G401 (cell line): ENCODE measurements around the gene AKAP13. TPM values are rescaled to one million over a fixed set of nuclear protein-coding genes. Genes with fewer than 3 reads are reported as not detected.
"Not testable (repeated sequence)": the region's sequence is repeated elsewhere in the genome, so short reads cannot be mapped to it uniquely, and the experiment has no call there.

Source experiments
- DNase-seq: peaks from one replicate; pipeline ENCODE4 v3.0.0-alpha.2; 2015; ENCODE audit warnings: low spot score
- in situ Hi-C: cut with HindIII; loops from 2 replicates; pipeline ENCODE4 v1.10.0; 2016; ENCODE audit warnings: low sequenced_read_pairs, mixed read lengths
- total RNA-seq: library from RNA; depleted of rRNA; stranded (reverse); fragments of >200 nt; shearing (Covaris generic); gene quantifications from 2 replicates; pipeline ENCODE4 v1.2.3, GENCODE V29; 2014; rRNA removed

Gene AKAP13, protein sequence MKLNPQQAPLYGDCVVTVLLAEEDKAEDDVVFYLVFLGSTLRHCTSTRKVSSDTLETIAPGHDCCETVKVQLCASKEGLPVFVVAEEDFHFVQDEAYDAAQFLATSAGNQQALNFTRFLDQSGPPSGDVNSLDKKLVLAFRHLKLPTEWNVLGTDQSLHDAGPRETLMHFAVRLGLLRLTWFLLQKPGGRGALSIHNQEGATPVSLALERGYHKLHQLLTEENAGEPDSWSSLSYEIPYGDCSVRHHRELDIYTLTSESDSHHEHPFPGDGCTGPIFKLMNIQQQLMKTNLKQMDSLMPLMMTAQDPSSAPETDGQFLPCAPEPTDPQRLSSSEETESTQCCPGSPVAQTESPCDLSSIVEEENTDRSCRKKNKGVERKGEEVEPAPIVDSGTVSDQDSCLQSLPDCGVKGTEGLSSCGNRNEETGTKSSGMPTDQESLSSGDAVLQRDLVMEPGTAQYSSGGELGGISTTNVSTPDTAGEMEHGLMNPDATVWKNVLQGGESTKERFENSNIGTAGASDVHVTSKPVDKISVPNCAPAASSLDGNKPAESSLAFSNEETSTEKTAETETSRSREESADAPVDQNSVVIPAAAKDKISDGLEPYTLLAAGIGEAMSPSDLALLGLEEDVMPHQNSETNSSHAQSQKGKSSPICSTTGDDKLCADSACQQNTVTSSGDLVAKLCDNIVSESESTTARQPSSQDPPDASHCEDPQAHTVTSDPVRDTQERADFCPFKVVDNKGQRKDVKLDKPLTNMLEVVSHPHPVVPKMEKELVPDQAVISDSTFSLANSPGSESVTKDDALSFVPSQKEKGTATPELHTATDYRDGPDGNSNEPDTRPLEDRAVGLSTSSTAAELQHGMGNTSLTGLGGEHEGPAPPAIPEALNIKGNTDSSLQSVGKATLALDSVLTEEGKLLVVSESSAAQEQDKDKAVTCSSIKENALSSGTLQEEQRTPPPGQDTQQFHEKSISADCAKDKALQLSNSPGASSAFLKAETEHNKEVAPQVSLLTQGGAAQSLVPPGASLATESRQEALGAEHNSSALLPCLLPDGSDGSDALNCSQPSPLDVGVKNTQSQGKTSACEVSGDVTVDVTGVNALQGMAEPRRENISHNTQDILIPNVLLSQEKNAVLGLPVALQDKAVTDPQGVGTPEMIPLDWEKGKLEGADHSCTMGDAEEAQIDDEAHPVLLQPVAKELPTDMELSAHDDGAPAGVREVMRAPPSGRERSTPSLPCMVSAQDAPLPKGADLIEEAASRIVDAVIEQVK (N-terminal part only)
- total RNA-seq, result 28.9 and 39.2 TPM in 2 replicates

DNA sequence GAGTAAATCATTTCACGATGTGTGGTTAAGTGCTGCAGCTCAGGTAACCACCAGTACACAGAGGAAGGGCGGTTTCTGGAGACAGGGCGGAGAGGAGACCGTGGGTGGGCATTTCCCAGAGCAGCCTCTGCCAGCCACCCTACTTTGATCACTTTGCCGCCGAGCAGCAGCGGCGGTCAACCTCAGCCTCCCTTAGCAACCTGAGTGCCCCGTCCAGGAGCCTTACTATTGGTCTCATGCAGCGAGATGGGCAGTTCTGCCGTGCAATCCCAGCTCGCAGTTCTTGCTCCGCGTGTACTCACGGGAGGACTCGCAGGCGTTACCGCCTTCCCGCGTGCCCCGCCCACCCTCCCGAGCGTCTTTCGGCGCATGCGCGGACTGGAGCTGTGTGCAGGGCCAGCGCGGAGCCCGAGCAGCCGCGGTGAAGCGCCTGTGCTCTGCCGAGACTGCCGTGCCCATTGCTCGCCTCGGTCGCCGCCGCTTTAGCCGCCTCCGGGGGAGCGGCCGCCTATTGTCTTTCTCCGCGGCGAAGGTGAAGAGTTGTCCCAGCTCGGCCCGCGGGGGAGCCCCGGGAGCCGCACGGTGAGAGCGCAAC is at the start of gene AKAP13:
Gene AKAP13 (plus strand): TSS at position 387 of the 595 bp plus-strand sequence. CDS start 105,118 bp downstream, outside the sequence.
- in situ Hi-C loops, result no loop called here
- peak; percentile 81 for DNase-seq

DNA sequence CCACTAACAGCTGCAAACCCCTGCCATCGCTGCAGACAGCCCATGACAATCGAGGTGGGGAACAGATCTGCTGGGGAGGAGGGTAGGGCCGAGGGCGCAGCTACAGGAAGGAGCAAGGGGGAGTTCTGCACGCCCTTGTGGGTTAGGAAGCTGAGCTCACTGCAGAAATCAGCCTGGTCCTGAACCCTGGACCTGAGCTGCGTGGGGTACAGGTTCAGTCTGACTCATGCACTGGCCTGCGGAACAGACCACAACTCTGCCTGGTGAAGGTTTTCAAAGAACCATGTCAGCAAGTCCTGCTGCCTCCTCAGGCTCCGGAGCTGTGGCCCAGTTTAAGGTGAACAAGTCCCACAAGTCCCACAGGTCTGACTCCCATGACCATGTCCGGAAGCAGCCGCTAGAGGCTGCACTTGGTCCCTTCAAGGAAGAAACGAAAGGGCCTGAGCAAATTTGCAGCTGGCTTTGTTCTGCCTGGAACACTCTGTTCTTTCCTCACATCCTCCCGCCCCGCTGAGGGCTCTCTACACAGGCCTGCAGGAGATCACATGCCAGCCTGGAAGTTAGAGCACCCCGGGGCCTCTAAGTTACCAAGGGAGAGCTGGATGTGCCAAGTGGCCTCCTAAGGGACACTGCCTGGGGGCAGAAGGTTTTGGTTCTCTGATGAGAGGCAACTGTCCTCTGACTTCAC is 49.4 kb upstream of the AKAP13 start:
- in situ Hi-C loops, result no loop called here
- DNase-seq, result peak; percentile 61

DNA sequence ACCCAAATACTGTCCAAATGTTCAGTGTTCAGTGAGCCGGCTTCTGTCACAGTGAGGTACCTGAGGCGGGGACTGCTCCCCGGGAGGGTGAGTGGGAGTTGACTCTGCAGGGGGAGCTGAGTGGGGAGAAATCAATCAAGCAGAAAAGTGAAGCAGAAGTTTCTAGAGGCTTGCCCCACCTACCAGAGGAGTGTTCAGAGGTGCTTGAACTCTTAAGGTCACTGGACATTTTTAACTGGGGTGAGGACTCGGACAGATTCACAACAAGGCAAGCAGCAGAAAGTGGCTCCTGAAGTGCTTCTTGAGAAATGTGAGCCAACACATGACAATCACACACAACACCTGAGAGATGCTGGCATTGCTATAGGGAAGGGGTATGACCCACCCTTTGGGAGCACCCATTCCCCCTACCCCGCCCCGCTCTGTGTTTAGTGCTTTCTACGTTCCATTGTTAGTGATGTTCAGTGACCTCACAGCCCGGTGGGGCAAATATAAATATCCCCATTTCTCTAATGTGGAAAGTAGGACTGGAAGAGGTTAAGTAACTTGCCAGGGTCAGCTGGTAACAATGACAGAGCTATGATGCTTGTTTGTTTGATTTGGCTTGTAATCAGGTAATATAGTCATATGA is 48.6 kb upstream of the AKAP13 start:
- in situ Hi-C loops, result no loop called here
- no peak for DNase-seq

DNA sequence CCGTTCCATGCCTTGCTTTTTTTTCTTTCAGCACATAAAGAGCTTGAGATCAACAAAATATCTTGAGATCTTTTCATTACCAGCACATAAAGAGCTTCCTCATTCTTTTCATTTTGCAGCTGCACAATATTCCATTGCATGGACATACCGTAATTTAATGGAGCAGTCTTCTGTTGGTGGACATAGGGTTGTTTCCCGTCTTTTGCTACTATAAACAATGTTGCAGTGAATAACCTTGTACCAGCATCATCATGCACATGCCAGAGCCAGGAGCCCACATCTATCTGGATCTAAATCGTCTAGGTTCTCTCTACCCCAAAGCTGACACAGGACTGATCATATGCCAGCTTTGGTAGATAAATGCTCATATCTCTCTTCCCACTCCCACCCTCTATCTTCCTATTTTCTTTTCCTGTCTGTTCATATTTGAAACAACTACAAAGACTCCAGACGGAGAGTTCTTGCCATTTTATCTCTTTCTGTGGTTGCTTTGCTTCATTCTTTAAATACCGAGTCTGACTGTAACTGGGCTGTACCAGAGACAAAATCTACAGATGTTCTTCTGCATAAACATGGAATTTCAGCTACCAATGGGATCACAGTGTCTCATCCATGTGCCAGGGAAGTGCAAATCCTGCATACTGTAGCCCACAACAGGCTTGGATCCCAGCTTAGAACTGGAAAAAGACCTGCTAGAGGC is 47.1 kb upstream of the AKAP13 start:
- in situ Hi-C loops, result no loop called here
- DNase-seq, result no peak

DNA sequence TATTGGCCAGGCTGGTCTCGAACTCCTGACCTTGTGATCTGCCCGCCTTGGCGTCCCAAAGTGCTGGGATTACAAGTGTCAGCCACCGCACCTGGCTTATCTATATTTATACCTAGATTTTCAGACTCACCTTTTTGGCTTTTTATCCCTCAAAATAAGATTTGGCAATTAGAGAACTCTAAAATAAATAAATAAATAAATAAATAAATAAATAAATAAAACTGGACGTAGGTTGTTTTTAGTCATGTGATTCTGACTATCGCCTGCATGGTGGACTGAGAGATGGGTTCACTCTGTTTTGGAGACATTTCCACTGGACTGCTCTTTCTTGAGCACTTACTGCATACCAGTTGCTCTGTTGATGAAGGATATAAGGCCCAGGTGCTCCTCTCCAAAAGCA is 46.2 kb upstream of the AKAP13 start:
- in situ Hi-C loops, result no loop called here
- no peak for DNase-seq

DNA sequence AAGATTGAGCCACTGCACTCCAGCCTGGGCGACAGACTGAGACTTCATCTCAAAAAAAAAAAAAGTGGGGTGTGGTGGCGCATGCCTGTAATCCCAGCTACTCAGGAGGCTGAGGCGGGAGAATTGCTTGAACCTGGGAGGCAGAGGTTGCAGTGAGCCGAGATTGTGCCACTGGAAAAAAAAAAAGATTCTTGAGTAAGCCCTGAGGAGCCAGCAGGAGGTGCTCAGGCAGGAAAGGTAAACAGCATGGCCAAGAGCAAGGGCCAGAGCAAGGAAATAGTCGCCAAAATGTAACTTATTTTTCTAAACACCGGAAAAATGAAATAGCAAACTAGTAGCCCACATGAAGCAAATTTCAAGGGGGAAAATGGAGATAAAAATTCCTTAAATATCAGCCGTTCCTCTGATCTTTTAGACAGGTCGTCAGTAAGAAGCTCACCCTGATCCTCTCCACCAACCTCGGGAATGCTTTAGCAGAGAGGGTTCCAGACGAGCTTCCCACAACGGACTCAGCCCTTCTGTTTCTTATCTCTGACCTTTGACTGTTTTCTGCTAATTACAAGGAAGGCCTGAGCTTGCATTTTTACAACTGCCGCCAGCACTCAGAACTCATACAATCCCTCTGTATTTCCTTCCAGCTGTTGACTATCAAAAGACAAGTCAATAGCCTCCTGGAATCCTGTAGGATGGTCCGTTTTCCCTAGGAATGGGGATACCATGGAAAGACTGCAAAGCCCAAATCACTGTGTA is 45.0 kb upstream of the AKAP13 start:
- DNase-seq, result no peak
- in situ Hi-C loops, result no loop called here

DNA sequence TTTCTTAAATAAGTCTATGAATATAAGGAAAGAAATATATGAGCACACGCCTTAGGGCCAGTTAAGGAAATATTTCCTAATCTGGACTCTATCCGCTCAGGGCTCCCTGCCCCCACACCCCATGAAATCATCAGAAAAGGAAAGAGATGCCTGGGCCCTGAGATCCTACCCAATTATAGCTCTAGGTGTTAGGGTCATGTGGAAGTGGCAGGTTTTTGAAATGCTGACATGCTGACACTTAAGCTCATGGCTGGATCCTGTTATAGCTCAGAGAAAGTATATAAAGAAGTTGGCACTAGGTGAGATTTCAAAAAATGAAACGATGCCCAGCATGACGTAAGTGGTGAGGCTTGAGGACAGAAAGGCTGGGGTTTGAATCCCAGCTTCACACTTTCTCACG is 43.5 kb upstream of the AKAP13 start:
- in situ Hi-C loops, result no loop called here
- no peak for DNase-seq

DNA sequence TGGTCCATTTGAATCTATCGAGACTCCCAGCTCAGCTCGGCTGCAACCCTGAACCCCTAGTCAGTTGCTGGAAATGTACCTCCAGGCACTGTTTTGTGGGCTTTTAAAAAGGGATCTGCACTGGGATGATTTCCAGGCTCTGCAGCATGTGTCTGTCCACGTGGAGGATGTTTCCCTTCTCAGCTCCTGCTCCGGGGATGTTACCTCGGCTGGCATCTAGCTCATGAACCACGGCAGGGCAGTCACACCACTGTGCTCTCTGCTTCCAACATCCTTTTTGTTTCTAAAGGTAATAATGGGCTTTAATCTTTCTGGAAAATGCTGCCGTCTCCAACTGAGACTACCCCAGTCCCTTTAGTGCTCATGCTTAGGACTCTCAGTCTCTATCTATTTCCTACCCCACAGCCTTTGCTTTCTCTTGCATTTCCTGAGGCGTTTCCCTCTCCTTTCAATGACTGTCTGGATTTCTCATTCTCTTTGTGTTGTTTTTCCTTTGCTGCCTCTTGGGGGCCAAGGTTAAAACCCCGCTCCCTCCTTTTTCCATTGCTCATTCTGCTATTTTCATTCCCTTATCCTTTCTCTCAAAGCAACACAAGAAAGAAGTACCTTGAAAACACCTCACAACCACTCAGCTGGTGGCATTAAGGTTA is 42.9 kb upstream of the AKAP13 start:
- in situ Hi-C loops, result no loop called here

DNA sequence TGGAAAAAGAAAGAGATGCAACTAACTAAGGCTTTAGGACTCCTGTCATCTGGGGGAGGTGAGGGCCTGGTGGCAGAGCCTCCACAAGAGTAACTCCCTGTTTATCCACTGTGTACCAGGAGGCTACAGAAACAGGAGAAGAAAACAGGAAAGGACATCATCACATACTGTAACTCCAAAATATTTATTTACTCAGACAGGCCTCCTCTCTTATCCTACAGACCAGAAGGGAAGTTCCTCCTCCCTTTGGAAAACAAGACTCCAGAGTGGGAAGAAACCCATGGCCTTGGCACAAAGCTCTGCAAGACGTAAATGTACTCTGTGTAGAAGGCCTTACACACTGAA is 40.1 kb upstream of the AKAP13 start:
- in situ Hi-C loops, result no loop called here

More for the DNA sequence above, 42.9 kb upstream of the AKAP13 start:
- DNase-seq, result no peak

DNA sequence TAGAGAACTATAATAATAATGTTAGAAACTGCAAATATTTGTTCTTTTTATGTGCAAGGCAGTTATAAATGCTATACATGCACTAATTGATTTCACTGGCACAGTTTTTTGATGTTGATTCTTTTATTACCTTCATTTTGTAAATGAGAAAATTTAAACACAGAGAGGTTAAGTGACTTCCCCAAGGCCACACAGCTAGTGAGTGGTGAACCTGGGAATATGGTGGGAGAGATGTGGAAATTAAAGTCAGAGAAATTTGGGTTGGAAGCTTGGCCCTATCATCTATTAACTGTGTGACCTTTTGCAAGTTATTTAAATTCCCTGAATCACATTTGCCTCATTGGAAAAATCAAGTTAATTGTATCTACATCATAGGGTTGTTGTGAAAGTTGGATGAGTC is 39.6 kb upstream of the AKAP13 start:
- in situ Hi-C loops, result no loop called here
- no peak for DNase-seq

More for the DNA sequence above, 40.1 kb upstream of the AKAP13 start:
- DNase-seq, result no peak

DNA sequence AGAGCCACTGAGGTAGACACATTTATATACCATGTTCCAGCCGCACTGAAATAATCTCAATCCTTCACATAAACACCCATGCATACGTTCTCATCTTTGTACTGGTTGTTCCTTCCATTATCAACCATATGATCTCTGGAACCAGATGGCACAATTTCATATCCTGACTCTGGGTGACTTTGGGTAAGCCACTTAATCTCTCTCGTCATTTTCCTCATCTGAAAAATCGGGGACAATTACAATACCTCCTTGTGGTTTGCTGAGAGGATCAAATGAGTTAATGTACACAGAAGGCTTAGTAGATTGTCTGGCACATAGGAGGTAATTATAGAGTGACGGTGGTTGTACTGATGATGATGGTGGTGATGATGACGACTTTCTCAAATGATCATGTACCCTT is 38.2 kb upstream of the AKAP13 start:
- DNase-seq, in situ Hi-C loops: not testable (repeated sequence)

DNA sequence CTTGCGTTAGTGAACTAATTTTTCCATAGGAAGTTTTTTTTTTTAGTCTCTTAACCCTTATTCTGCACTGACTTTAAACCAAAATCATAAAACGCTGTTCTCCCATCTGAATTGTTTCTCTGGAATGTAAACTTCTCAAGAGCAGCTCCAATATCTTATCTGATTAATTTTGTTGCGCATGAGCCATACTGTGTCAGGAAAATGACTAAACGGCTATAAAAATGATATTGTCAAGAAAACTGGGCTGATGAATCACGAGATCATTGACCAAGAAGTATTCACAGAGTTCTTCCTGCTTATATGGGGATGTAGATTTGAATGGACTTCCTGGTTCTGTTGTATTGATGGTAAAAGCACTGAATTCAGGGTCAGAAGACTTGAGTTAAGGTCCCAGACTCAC is 37.0 kb upstream of the AKAP13 start:
- in situ Hi-C loops, DNase-seq: not testable (repeated sequence)

DNA sequence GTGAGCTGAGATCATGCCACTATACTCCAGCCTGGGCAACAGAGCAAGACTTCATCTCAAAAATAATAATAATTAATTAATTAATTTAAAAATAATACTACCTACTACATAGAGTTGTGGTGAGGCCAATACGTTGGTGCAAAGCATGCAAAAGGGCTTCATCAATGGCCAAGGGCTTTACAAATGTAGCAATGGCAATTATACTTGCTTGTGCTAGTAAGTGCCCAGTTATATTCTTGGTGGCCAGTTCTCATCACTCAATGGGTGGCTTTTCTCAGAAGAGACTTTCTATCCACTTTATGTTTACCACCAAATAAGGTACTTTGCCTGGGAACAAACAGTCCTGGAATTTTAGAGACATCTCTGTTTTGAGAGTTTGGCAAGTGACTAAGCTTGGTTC is 36.2 kb upstream of the AKAP13 start:
- in situ Hi-C loops, DNase-seq: not testable (repeated sequence)

DNA sequence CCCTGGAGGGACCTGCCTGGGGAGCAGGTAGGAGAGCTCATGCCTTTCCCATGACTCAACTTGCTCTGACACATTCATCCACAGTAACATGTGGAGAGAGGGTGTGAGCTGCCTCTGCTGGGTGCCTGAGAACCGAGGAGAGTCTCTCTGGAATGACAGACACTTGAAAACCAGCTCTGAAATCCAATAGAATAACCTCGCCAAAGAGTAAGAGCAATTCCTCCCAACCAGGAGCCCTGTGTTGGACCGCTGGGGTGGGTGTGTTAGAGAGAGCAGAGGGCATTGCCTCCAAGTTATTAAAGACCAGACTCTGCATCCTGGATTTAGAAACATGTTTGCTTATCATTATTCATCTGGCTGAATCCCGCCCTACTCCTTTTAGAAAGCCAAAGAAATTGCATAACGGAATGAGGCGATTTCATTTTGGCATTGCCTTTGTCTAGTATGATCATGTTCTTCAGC is 35.7 kb upstream of the AKAP13 start:
- DNase-seq, in situ Hi-C loops: not testable (repeated sequence)

DNA sequence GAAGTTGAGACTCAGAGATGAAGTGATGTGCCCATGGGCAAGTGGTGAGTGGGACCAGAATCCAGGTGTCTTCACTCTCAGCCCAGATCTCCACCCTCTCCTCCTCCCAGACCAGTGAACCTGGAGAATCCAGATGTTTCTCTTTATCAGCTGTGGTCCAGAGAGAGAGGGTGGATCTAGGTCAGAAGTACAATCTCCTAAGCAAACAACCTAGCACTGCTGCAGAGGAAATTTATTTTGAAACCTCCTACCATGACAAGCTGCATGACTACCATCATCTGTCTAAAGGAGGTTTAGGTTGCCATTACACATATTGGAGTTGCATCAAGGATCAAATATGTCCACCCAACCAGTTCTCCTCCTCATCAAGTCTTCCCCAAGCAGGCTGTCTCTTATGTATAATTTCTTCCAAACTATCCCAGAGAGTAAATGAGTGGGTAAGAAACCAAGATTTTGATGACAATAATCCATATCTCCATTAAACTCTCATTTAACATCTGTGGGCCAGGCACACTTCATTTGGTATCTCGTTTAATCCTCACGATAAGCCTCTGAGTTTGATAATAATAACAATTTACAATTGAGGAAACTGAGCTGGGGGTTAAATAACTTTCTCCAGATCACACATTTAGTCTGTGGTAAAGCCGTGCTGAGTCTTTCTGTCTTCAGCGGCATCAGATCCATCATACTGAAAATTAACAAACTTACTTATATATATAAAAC is 35.0 kb upstream of the AKAP13 start:
- DNase-seq, in situ Hi-C loops: not testable (repeated sequence)
